GM12878 (cell line): ENCODE data around the gene LCE1D. TPM values are rescaled to one million over a fixed set of nuclear protein-coding genes. Genes with fewer than 3 reads are reported as not detected.

Source experiments
- ATAC-seq: fragments of 200-7000 bp; cut with Tn5 transposase; 3 replicates; pipeline ENCODE4 v1.9.1; 2020; ENCODE audit warnings: mild to moderate bottlenecking, moderate library complexity
- BruUV-seq: library from RNA; stranded (reverse); fragments of 400-500 nt; replicated peaks from 2 replicates; lab custom pipeline; 2021; lab: Mats Ljungman, UMichigan
- CTCF ChIA-PET: fragments of 300-600 bp; sonication (Branson Sonifier 250); formaldehyde crosslinking; extraction: SDS; loops from one replicate; lab custom pipeline; 2021; ENCODE audit warnings: inconsistent platforms; lab: Yijun Ruan, JAX
- POLR2A ChIA-PET: fragments of 350-600 bp; formaldehyde crosslinking; extraction: SDS; loops from one replicate; lab custom pipeline; 2021; ENCODE audit warnings: inconsistent platforms; lab: Charles Lee
- RAD21 ChIA-PET: fragments of 300-600 bp; sonication (Branson Sonifier 250); formaldehyde crosslinking; loops from one replicate; lab custom pipeline; 2023; ENCODE audit warnings: antibody characterized with exemption; ENCODE audit not compliant: unreplicated experiment; lab: Charles Lee
- SMC1A ChIA-PET: fragments of 300-600 bp; sonication (Branson Sonifier 250); formaldehyde crosslinking; loops from one replicate; lab custom pipeline; 2023; ENCODE audit not compliant: unreplicated experiment, uncharacterized antibody; lab: Charles Lee
- DNase-seq: peaks from one replicate; pipeline ENCODE4 v3.0.0-alpha.2; 2011; ENCODE audit warnings: low read depth, low spot score
- FAIRE-seq: peaks from 3 replicates; lab custom pipeline; 2011; peaks lifted over from hg19 to GRCh38; lab: Jason Lieb, UNC
- H2AFZ ChIP-seq: 2 replicates; pipeline ENCODE4 v1.6.0; 2011; ENCODE audit warnings: low read depth, low read length, control low read depth; ENCODE audit not compliant: control insufficient read depth
- H3K27ac ChIP-seq: 2 replicates; pipeline ENCODE4 v1.5.1; 2011; ENCODE audit warnings: control low read depth; ENCODE audit not compliant: control insufficient read depth, insufficient read depth
- H3K27me3 ChIP-seq, 2 experiments: replicated peaks in 1 of 2; 2 replicates each; pipeline versions ENCODE4 v1.6.0 to v1.6.1; 2011; ENCODE audit warnings: low read length in 1 of 2; ENCODE audit not compliant: control insufficient read depth in 2 of 2, insufficient read depth in 2 of 2
- H3K36me3 ChIP-seq, 2 experiments: 2 replicates each; pipeline ENCODE4 v1.5.1; 2011; ENCODE audit warnings: low read length in 1 of 2; ENCODE audit not compliant: control insufficient read depth in 2 of 2, insufficient read depth in 2 of 2
- H3K4me1 ChIP-seq: 2 replicates; pipeline ENCODE4 v1.6.1; 2011; ENCODE audit warnings: mild to moderate bottlenecking, low read length, moderate library complexity, mixed read lengths; ENCODE audit not compliant: control insufficient read depth, insufficient read depth
- H3K4me2 ChIP-seq: 2 replicates; pipeline ENCODE4 v1.6.0; 2011; ENCODE audit warnings: control low read depth; ENCODE audit not compliant: control insufficient read depth, insufficient read depth
- H3K4me3 ChIP-seq: fragments of 200-600 bp; sonication (generic); 2 replicates; pipeline ENCODE4 v1.5.1; 2016
- H3K79me2 ChIP-seq: 2 replicates; pipeline ENCODE4 v1.6.0; 2011; ENCODE audit warnings: low read length; ENCODE audit not compliant: control insufficient read depth, insufficient read depth
- H3K9ac ChIP-seq: 2 replicates; pipeline ENCODE4 v1.8.0; 2011; ENCODE audit warnings: low read length, control low read depth, mixed read lengths; ENCODE audit not compliant: control insufficient read depth, insufficient read depth
- H3K9me3 ChIP-seq: replicated peaks from 3 replicates; pipeline ENCODE4 v1.5.1; 2011; ENCODE audit warnings: mild to moderate bottlenecking, low read length; ENCODE audit not compliant: control insufficient read depth, insufficient read depth
- H4K20me1 ChIP-seq: 2 replicates; pipeline ENCODE4 v1.6.0; 2011; ENCODE audit not compliant: control insufficient read depth, insufficient read depth
- BHLHE40 ChIP-seq, 2 experiments: fragments of 450-650 bp in 1 of 2; IDR thresholded peaks; 2 replicates each; pipeline ENCODE4 v1.6.1; 2011 to 2017; ENCODE audit warnings: low read depth in 2 of 2, borderline replicate concordance in 1 of 2, improper control_type of control experiment in 1 of 2, low read length in 1 of 2, mild to moderate bottlenecking in 1 of 2
- MAX ChIP-seq: IDR thresholded peaks from 2 replicates; pipeline ENCODE4 v1.6.1; 2012; ENCODE audit warnings: low read depth, low read length, improper control_type of control experiment
- SIN3A ChIP-seq: IDR thresholded peaks from 2 replicates; pipeline ENCODE4 v1.6.1; 2012; ENCODE audit warnings: low read depth, low read length, improper control_type of control experiment
- WRNIP1 ChIP-seq: IDR thresholded peaks from 2 replicates; pipeline ENCODE4 v1.6.1; 2011; ENCODE audit warnings: low read depth, low read length, improper control_type of control experiment, borderline replicate concordance
- ZBTB4 ChIP-seq: fragments of 450-650 bp; formaldehyde crosslinking; IDR thresholded peaks from 2 replicates; pipeline ENCODE4 v1.4.0; 2022; ENCODE audit warnings: mild to moderate bottlenecking, moderate library complexity
- ZNF622 ChIP-seq: fragments of 450-650 bp; IDR thresholded peaks from 2 replicates; pipeline ENCODE4 v1.6.1; 2017; ENCODE audit warnings: mild to moderate bottlenecking, inconsistent platforms
- WGBS: methylation state at CpG from one replicate; pipeline ENCODE4 v1.1.6; 2016; ENCODE audit warnings: low lambda C conversion rate; ENCODE audit not compliant: insufficient replicate concordance, insufficient coverage; ENCODE audit errors: missing lambda C conversion rate; 5-methylcytosine and 5-hydroxymethylcytosine counted together
- in situ Hi-C: fragments of 300-500 bp; cut with MboI; formaldehyde crosslinking; loops from 9 replicates; pipeline ENCODE4 v1.14.3; 2018; ENCODE audit warnings: mixed read lengths
- intact Hi-C: fragments of 100-400 bp; cut with micrococcal nuclease; formaldehyde crosslinking; loops from one replicate; pipeline ENCODE4 v1.14.2; 2022; ENCODE audit not compliant: unreplicated experiment
- polyA plus RNA-seq, 11 experiments: library from polyadenylated mRNA; depleted of rRNA in 4 of 11; unstranded in 6 of 11; stranded (reverse) in 5 of 11; fragments of >200 nt; fragmentation: Nextera tagmentation in 4 of 11; fragmentation: Illumina TruSeq in 1 of 11; extraction: Ambion mirVana in 4 of 11; extraction: Trizol in 1 of 11; gene quantifications; 1 replicate in 1 of 11; 2 replicates in 10 of 11; pipeline versions ENCODE4 v1.2.1 to v1.2.3, GENCODE V29; 2011 to 2016; ENCODE audit warnings: inconsistent platforms in 2 of 11, missing spikeins in 2 of 11, low read depth in 1 of 11
- total RNA-seq, 4 experiments: library from RNA; depleted of rRNA in 3 of 4; stranded (reverse); fragments of >200 nt in 3 of 4; fragmentation: Illumina TruSeq in 1 of 4; extraction: Trizol in 1 of 4; gene quantifications; 2 replicates each; pipeline versions ENCODE4 v1.2.1 to v1.2.3, GENCODE V29; 2013 to 2021

Gene LCE1D
- total and polyA plus RNA-seq, 10 of the 15 experiments (the other 5 are each of a cell fraction or from before 2014, with no cell fraction given): not detected

- Histone ChIP-seq H3K4me2 (no peak overlapping the region), H3K9ac (no peak overlapping the region), H3K4me3 (no peak overlapping the region), H3K36me3 (no peaks in the 10 kb centered on the region), H2AFZ (no peak overlapping the region), H4K20me1 (no peaks in the 10 kb centered on the region), H3K79me2 (no peaks in the 10 kb centered on the region), H3K27me3 (no peaks in the 10 kb centered on the region), H3K27ac (no peak overlapping the region), H3K4me1 (no peaks in the 10 kb centered on the region), H3K9me3 (no peaks in the 10 kb centered on the region)
- intact Hi-C loops: no loop called here
- DNase-seq: no peak
- POLR2A ChIA-PET: no interaction called here
- in situ Hi-C loops: no loop called here
- RAD21 ChIA-PET: no interaction called here
- CTCF ChIA-PET: no interaction called here
- BruUV-seq: no TSS peak
- SMC1A ChIA-PET: no interaction called here
- WGBS: 0% methylated on average over 2 of the region's 2 CpGs
- no peak for TF ChIP-seq BHLHE40 (IDR thresholded peaks at IDR 0.05; ENCODE audit: borderline replicate concordance in 1 of 2, low read depth in 2 of 2, low read length in 1 of 2)
- no peak for TF ChIP-seq SIN3A
- no peak for TF ChIP-seq ZNF622
- TF ChIP-seq WRNIP1: no peak
- TF ChIP-seq MAX: no peak
- no peak for TF ChIP-seq ZBTB4 (CRISPR knock-in tag)
- no peak for FAIRE-seq
- ATAC-seq: no peak
These were observed 40.3 kb downstream of the LCE1D start for GRCh38 chr1:152836870-152837269.
